GM06990 (cell line): ENCODE data around the gene LARGE1.

Experiments used
- DNase-seq: peaks from one replicate; pipeline ENCODE4 v3.0.0-alpha.2; 2011; ENCODE audit not compliant: insufficient read length; ENCODE audit errors: extremely low read depth
- H3K27me3 ChIP-seq: replicated peaks from 2 replicates; pipeline ENCODE4 v1.6.0; 2011; ENCODE audit warnings: low read length; ENCODE audit not compliant: control insufficient read depth, insufficient read depth
- H3K36me3 ChIP-seq: 2 replicates; pipeline ENCODE4 v1.5.1; 2011; ENCODE audit warnings: low read length; ENCODE audit not compliant: control insufficient read depth, insufficient read depth
- H3K4me3 ChIP-seq: replicated peaks from 2 replicates; pipeline ENCODE4 v1.5.1; 2011; ENCODE audit warnings: low read depth, mild to moderate bottlenecking, control low read depth, low read length
- CTCF ChIP-seq: IDR thresholded peaks from 2 replicates; pipeline ENCODE4 v1.5.1; 2011; ENCODE audit warnings: low read length, control low read depth, mild to moderate bottlenecking, inconsistent platforms; ENCODE audit not compliant: insufficient read depth, poor library complexity, severe bottlenecking

Gene LARGE1

GRCh38 chr22:33513388-33514338, 406.6 kb downstream of the LARGE1 start:
- Histone ChIP-seq H3K4me3 (no peak overlapping the region), H3K36me3 (no peaks in the 10 kb centered on the region), H3K27me3 (no peaks in the 10 kb centered on the region)
- no peak for DNase-seq
- TF ChIP-seq CTCF, result no peak

- Histone ChIP-seq H3K27me3 (no peaks in the 10 kb centered on the region), H3K36me3 (no peaks in the 10 kb centered on the region), H3K4me3 (no peak overlapping the region)
- no peak for DNase-seq
- TF ChIP-seq CTCF, result no peak
Observed at GRCh38 chr22:33512908-33513307, 407.4 kb downstream of the LARGE1 start.

GRCh38 chr22:33510429-33510904, 409.8 kb downstream of the LARGE1 start:
- H3K27me3 ChIP-seq, result no peaks in the 10 kb centered on the region
- no peak for DNase-seq
- H3K36me3 ChIP-seq, result no peaks in the 10 kb centered on the region
- TF ChIP-seq CTCF, result no peak
- no peak overlapping the region for H3K4me3 ChIP-seq

GRCh38 chr22:33504941-33505625, 415.2 kb downstream of the LARGE1 start:
- Histone ChIP-seq H3K27me3 (no peaks in the 10 kb centered on the region), H3K4me3 (no peak overlapping the region), H3K36me3 (no peaks in the 10 kb centered on the region)
- no peak for TF ChIP-seq CTCF
- no peak for DNase-seq

GRCh38 chr22:33496112-33496511, 424.2 kb downstream of the LARGE1 start:
- no peak for TF ChIP-seq CTCF
- Histone ChIP-seq H3K27me3 (no peaks in the 10 kb centered on the region), H3K4me3 (no peak overlapping the region), H3K36me3 (no peaks in the 10 kb centered on the region)
- DNase-seq, result no peak
